ENCODE results near the gene SPOCK1. TPM values are rescaled to one million over a fixed set of nuclear protein-coding genes. Genes with fewer than 3 reads are reported as not detected.

SPOCK1 gene
- total and polyA plus RNA-seq, 5 donors from 2014 or later = 0.27 TPM; not detected in 4

DNA sequence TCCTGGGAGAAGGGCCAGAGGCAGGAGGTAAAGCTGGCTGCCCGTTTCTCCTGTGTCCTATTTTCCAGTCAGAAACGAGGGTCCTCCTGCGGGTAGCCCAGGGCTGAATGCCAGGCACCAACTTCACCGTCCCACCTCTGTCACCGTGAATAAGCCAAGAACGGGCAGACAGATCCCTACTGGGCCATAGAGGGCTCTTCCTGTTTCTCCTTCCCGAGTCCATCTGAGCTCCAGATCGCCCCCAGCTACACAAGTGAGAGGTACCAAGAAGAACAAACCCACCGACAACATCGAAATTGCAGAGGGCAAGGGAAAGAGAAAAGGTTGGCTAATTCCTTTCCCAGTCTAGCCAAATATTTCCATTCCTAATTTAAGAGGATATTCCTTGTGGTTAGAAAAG is 93.7 kb downstream of the SPOCK1 start:
- H3K4me1 Mint-ChIP-seq = no peaks in the 10 kb centered on the region
- Histone ChIP-seq H3K27me3 (ENCODE audit: control insufficient read depth, insufficient read depth, low read length) (no peaks in the 10 kb centered on the region), H3K9me3 (ENCODE audit: control insufficient read depth in 2 of 2, low read length in 2 of 2) (no peaks in the 10 kb centered on the region), H3K27ac (ENCODE audit: insufficient read depth, low read length, poor library complexity, severe bottlenecking) (no peak overlapping the region), H3K4me3 (ENCODE audit: low read depth, low read length) (no peak overlapping the region), H3K36me3 (ENCODE audit: control insufficient read depth, insufficient read depth, low read length) (no peaks in the 10 kb centered on the region), H3K4me1 (ENCODE audit: control insufficient read depth, insufficient read depth, low read length, poor library complexity, severe bottlenecking) (no peaks in the 10 kb centered on the region)
- no peak for ATAC-seq (ENCODE audit: low read depth in 2 of 2)
- H3K27me3 Mint-ChIP-seq = peaks cover 3% of the 10 kb centered on the region
- no peak overlapping the region for H3K27ac Mint-ChIP-seq
- H3K9me3 Mint-ChIP-seq = peaks cover 0 to 4% (median 0%) of the 10 kb centered on the region in 7 donors
- H3K4me3 Mint-ChIP-seq = no peak overlapping the region
- no peak for DNase-seq
- no peaks in the 10 kb centered on the region for H3K36me3 Mint-ChIP-seq

DNA sequence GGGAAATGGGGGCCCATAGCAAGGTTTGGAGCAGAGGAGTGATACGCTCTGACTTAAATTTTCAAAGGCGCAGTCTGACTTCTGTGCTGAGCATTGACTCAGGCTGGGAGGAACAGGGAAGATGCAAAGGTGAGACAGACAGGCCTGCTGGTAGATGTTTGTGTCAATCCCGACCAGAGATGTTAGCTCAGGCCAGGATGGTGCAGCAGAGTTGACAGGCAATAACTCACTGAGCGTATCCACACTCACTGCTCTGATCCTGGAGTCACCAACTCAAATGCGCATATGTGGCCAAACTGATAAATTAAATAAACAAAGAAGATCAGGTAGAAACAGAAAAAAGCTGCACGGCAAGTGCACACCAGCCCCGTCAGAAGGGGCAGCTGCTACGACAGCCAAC is 95.3 kb downstream of the SPOCK1 start:
- Histone ChIP-seq H3K9me3 (ENCODE audit: control insufficient read depth in 2 of 2, low read length in 2 of 2) (no peaks in the 10 kb centered on the region), H3K4me1 (ENCODE audit: control insufficient read depth, insufficient read depth, low read length, poor library complexity, severe bottlenecking) (no peaks in the 10 kb centered on the region), H3K27me3 (ENCODE audit: control insufficient read depth, insufficient read depth, low read length) (no peaks in the 10 kb centered on the region), H3K27ac (ENCODE audit: insufficient read depth, low read length, poor library complexity, severe bottlenecking) (no peak overlapping the region), H3K4me3 (ENCODE audit: low read depth, low read length) (no peak overlapping the region), H3K36me3 (ENCODE audit: control insufficient read depth, insufficient read depth, low read length) (no peaks in the 10 kb centered on the region)
- no peaks in the 10 kb centered on the region for H3K36me3 Mint-ChIP-seq
- H3K4me1 Mint-ChIP-seq = no peaks in the 10 kb centered on the region
- no peak overlapping the region for H3K4me3 Mint-ChIP-seq
- ATAC-seq (ENCODE audit: low read depth in 2 of 2) = no peak
- H3K27me3 Mint-ChIP-seq = peaks cover 4% of the 10 kb centered on the region
- H3K27ac Mint-ChIP-seq = no peak overlapping the region
- H3K9me3 Mint-ChIP-seq = peaks cover 0 to 4% (median 0%) of the 10 kb centered on the region in 7 donors
- no peak for DNase-seq

DNA sequence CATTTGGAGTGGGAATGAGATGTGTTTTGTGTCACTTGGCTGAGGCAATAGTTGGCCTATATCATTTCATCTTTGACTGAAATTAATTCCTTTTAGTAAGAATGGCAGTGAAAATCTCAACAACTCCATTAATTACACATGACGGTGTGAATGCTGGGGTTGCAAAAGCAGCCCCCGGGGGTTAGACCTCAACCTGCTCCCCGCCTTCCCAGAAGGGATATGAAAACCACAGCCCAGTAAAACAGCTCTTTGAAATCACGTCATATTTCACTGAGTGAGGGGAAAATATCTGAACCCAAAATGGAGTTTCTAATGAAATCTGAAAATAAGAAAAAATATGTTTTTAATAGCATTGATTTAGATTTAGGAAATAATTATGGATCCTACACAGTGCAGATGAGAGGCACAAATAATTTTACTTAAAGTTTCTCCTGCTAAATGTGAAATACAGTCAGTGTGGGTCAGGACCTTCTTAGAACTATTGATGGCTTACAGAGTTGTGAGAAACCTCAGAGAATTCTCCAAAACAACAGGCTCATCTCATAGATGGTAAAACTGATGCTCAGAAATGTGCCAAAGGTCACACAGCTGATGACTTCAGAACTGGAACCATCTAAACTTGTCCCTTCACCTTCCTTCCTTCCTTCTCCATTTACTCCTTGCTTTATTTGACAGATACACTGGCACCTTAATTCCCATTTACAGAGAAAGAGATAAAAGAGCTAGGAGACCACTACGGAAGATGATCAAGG is 96.5 kb downstream of the SPOCK1 start:
- ATAC-seq (ENCODE audit: low read depth in 2 of 2) (no peak), DNase-seq (no peak)
- Mint-ChIP-seq H3K9me3 (peaks cover 0 to 4% (median 0%) of the 10 kb centered on the region in 7 donors), H3K4me1 (no peaks in the 10 kb centered on the region), H3K27ac (no peak overlapping the region), H3K4me3 (no peak overlapping the region), H3K27me3 (peaks cover 5% of the 10 kb centered on the region), H3K36me3 (no peaks in the 10 kb centered on the region)
- H3K4me1 ChIP-seq (ENCODE audit: control insufficient read depth, insufficient read depth, low read length, poor library complexity, severe bottlenecking) = no peaks in the 10 kb centered on the region
- H3K27me3 ChIP-seq (ENCODE audit: control insufficient read depth, insufficient read depth, low read length) = no peaks in the 10 kb centered on the region
- no peaks in the 10 kb centered on the region for H3K36me3 ChIP-seq (ENCODE audit: control insufficient read depth, insufficient read depth, low read length)
- no peaks in the 10 kb centered on the region for H3K9me3 ChIP-seq (ENCODE audit: control insufficient read depth in 2 of 2, low read length in 2 of 2)
- H3K27ac ChIP-seq (ENCODE audit: insufficient read depth, low read length, poor library complexity, severe bottlenecking) = no peak overlapping the region
- H3K4me3 ChIP-seq (ENCODE audit: low read depth, low read length) = no peak overlapping the region

DNA sequence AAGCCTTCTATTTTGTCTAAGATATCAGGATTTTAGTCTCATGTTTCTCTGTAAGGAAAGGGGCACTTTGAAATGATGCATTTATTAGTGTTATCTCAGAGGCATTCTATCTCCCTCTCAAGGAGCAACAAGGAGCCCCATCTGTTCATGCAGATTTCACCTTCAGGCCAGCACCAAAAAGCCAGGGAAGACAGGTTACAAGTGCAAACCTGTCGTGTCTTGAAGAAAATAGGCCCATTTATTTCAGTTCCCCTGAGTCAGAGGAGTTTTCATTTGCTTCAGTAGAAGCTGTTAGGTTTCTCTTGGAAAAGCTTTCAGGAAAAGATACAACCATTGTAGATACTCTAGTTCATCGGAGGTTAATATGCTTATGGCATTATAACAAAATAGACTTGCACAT is 97.2 kb downstream of the SPOCK1 start:
- peaks cover 0 to 4% (median 0%) of the 10 kb centered on the region in 7 donors for H3K9me3 Mint-ChIP-seq
- peaks cover 7% of the 10 kb centered on the region for H3K27me3 Mint-ChIP-seq

DNA sequence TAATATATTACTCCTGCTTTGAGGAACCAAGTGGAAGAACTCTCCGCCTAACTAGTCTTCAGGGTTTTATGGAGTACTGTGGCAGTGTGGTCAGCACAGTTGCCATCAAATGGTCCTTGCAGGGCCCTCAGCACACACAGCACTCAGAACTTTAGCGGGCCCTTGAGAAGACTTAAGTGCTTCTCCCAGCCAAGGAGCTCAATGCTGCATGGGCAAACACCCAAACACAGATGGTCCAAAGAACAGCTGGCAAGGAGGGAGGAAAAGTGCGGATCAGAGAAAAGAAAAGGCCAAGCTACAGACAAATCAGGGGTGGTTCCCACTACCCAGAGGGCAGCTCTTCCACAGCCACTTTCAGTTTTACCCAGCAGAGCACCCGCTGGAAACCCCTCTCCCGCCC is 98.6 kb downstream of the SPOCK1 start:
- Histone ChIP-seq H3K4me1 (ENCODE audit: control insufficient read depth, insufficient read depth, low read length, poor library complexity, severe bottlenecking) (no peaks in the 10 kb centered on the region), H3K36me3 (ENCODE audit: control insufficient read depth, insufficient read depth, low read length) (no peaks in the 10 kb centered on the region), H3K27me3 (ENCODE audit: control insufficient read depth, insufficient read depth, low read length) (no peaks in the 10 kb centered on the region), H3K27ac (ENCODE audit: insufficient read depth, low read length, poor library complexity, severe bottlenecking) (no peak overlapping the region), H3K9me3 (ENCODE audit: control insufficient read depth in 2 of 2, low read length in 2 of 2) (no peaks in the 10 kb centered on the region), H3K4me3 (ENCODE audit: low read depth, low read length) (no peak overlapping the region)
- H3K4me1 Mint-ChIP-seq = no peaks in the 10 kb centered on the region
- no peaks in the 10 kb centered on the region for H3K36me3 Mint-ChIP-seq
- no peak for DNase-seq
- no peak for ATAC-seq (ENCODE audit: low read depth in 2 of 2)
- H3K9me3 Mint-ChIP-seq = peaks cover 0 to 4% (median 0%) of the 10 kb centered on the region in 7 donors
- H3K4me3 Mint-ChIP-seq = no peak overlapping the region
- H3K27me3 Mint-ChIP-seq = peaks cover 7% of the 10 kb centered on the region
- H3K27ac Mint-ChIP-seq = no peak overlapping the region

More for the DNA sequence above, 97.2 kb downstream of the SPOCK1 start:
- Histone ChIP-seq H3K27ac (ENCODE audit: insufficient read depth, low read length, poor library complexity, severe bottlenecking) (no peak overlapping the region), H3K27me3 (ENCODE audit: control insufficient read depth, insufficient read depth, low read length) (no peaks in the 10 kb centered on the region), H3K4me1 (ENCODE audit: control insufficient read depth, insufficient read depth, low read length, poor library complexity, severe bottlenecking) (no peaks in the 10 kb centered on the region), H3K9me3 (ENCODE audit: control insufficient read depth in 2 of 2, low read length in 2 of 2) (no peaks in the 10 kb centered on the region), H3K4me3 (ENCODE audit: low read depth, low read length) (no peak overlapping the region), H3K36me3 (ENCODE audit: control insufficient read depth, insufficient read depth, low read length) (no peaks in the 10 kb centered on the region)
- no peak overlapping the region for H3K27ac Mint-ChIP-seq
- H3K36me3 Mint-ChIP-seq = no peaks in the 10 kb centered on the region
- H3K4me3 Mint-ChIP-seq = no peak overlapping the region
- no peaks in the 10 kb centered on the region for H3K4me1 Mint-ChIP-seq
- DNase-seq (no peak), ATAC-seq (ENCODE audit: low read depth in 2 of 2) (no peak)

DNA sequence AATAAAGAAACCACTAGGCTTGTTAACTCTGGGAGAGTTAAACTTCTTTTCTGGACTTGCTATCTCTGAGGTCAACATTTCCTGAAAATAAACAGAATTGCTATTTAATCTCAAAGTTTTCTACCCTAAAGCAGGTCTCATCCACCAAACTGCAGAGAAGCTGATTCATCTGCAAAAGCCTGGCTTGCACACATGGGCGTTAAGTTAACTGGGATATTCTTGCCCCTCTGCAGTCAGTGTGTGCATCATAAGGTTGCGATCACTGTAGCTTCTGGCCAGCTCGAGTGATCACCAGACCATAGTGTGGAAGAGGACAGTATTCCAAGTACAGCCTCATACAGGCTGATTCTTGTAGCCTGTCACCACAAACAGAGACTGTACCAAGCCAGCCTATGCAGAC is 99.2 kb downstream of the SPOCK1 start:
- no peaks in the 10 kb centered on the region for H3K27me3 ChIP-seq (ENCODE audit: control insufficient read depth, insufficient read depth, low read length)
- Mint-ChIP-seq H3K27me3 (peaks cover 7% of the 10 kb centered on the region), H3K4me1 (no peaks in the 10 kb centered on the region), H3K9me3 (peaks cover 0 to 4% (median 0%) of the 10 kb centered on the region in 7 donors), H3K36me3 (no peaks in the 10 kb centered on the region), H3K4me3 (no peak overlapping the region), H3K27ac (no peak overlapping the region)
- no peaks in the 10 kb centered on the region for H3K36me3 ChIP-seq (ENCODE audit: control insufficient read depth, insufficient read depth, low read length)
- no peak overlapping the region for H3K27ac ChIP-seq (ENCODE audit: insufficient read depth, low read length, poor library complexity, severe bottlenecking)
- H3K4me1 ChIP-seq (ENCODE audit: control insufficient read depth, insufficient read depth, low read length, poor library complexity, severe bottlenecking) = no peaks in the 10 kb centered on the region
- no peak for DNase-seq
- H3K9me3 ChIP-seq (ENCODE audit: control insufficient read depth in 2 of 2, low read length in 2 of 2) = no peaks in the 10 kb centered on the region
- no peak for ATAC-seq (ENCODE audit: low read depth in 2 of 2)
- H3K4me3 ChIP-seq (ENCODE audit: low read depth, low read length) = no peak overlapping the region

DNA sequence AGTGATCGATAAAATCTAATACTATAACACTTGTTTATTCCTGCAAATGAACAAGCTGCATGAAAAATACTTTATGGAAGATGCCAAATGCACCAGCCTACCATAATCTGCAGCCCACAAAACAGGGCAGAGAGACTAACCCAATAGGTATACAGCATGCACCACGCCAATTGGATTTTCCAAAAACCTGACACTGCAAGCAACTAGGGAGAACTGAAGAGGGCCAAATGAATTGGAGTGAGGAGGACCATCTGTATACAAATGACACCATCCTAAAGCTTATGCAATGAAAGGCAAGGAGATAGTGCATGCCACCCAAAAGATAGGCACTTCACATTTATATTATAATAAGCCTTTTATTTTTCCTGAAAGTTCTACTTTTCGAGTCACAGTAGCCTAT is 100.4 kb downstream of the SPOCK1 start:
- no peaks in the 10 kb centered on the region for H3K36me3 Mint-ChIP-seq
- no peak overlapping the region for H3K27ac Mint-ChIP-seq
- peaks cover 7% of the 10 kb centered on the region for H3K27me3 Mint-ChIP-seq
- H3K4me3 ChIP-seq (ENCODE audit: low read depth, low read length) = no peak overlapping the region
- H3K27ac ChIP-seq (ENCODE audit: insufficient read depth, low read length, poor library complexity, severe bottlenecking) = no peak overlapping the region
- H3K4me3 Mint-ChIP-seq = no peak overlapping the region
- ATAC-seq (ENCODE audit: low read depth in 2 of 2) (no peak), DNase-seq (no peak)
- no peaks in the 10 kb centered on the region for H3K36me3 ChIP-seq (ENCODE audit: control insufficient read depth, insufficient read depth, low read length)
- no peaks in the 10 kb centered on the region for H3K4me1 Mint-ChIP-seq
- H3K9me3 ChIP-seq (ENCODE audit: control insufficient read depth in 2 of 2, low read length in 2 of 2) = no peaks in the 10 kb centered on the region
- H3K4me1 ChIP-seq (ENCODE audit: control insufficient read depth, insufficient read depth, low read length, poor library complexity, severe bottlenecking) = no peaks in the 10 kb centered on the region
- H3K9me3 Mint-ChIP-seq = peaks cover 0 to 4% (median 0%) of the 10 kb centered on the region in 7 donors
- H3K27me3 ChIP-seq (ENCODE audit: control insufficient read depth, insufficient read depth, low read length) = no peaks in the 10 kb centered on the region

DNA sequence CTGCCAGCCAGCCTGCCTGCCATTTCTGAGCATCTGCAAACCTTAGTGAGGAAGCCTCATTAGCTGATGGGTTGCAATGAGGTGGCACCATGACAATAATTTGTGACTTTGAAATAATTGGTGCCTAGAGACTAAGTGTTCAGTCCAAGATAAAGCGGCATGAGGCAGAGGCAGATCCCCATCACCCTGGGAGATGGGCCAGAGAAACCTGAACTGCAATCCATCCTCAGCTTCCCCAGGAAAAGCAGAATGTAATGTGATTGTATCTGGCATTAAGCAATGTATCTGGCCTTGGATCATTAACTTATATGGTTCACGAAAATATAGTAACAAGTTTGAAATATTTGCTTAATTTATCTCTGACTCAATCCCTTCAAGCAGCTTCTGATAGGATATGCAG is 101.0 kb downstream of the SPOCK1 start:
- Histone ChIP-seq H3K4me1 (ENCODE audit: control insufficient read depth, insufficient read depth, low read length, poor library complexity, severe bottlenecking) (no peaks in the 10 kb centered on the region), H3K27ac (ENCODE audit: insufficient read depth, low read length, poor library complexity, severe bottlenecking) (no peak overlapping the region), H3K4me3 (ENCODE audit: low read depth, low read length) (no peak overlapping the region), H3K9me3 (ENCODE audit: control insufficient read depth in 2 of 2, low read length in 2 of 2) (no peaks in the 10 kb centered on the region), H3K36me3 (ENCODE audit: control insufficient read depth, insufficient read depth, low read length) (no peaks in the 10 kb centered on the region), H3K27me3 (ENCODE audit: control insufficient read depth, insufficient read depth, low read length) (no peaks in the 10 kb centered on the region)
- Mint-ChIP-seq H3K27me3 (peaks cover 7% of the 10 kb centered on the region), H3K9me3 (peaks cover 0 to 2% (median 0%) of the 10 kb centered on the region in 7 donors), H3K36me3 (no peaks in the 10 kb centered on the region), H3K27ac (no peak overlapping the region), H3K4me1 (no peaks in the 10 kb centered on the region), H3K4me3 (no peak overlapping the region)
- DNase-seq (no peak), ATAC-seq (ENCODE audit: low read depth in 2 of 2) (no peak)

Measured in CD4-positive, CD25-positive, alpha-beta regulatory T cell (primary cell).